ENCODE data around the gene LOX.

Gene LOX

DNA sequence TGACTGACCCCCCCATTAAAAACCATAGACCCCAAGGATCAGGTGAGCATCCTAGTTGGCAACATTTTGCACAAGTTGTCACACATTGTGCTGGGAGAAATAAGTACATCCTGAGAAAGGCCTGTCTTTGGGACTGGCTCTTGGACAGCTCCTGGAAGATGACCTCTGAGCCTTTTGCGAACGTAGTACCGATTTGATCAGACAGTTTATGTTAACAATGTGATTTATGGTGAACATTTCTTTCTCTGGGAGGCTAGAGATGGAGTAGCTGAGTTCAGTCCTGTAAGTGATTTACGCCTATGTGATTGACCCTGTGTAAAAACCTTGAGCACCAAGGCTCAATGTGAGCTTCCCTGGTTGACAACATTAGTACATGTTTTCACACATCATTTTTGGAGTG is 41.7 kb downstream of the LOX start:
- Histone ChIP-seq H3K36me3 (ENCODE audit: insufficient read depth, low read depth, low read length) (peaks cover 4% of the 10 kb centered on the region; the same call in 1 of the 2 replicates), H3K27ac (ENCODE audit: low read length) (no peak overlapping the region), H3K4me1 (ENCODE audit: insufficient read depth, low read length) (no peaks in the 10 kb centered on the region), H3K27me3 (ENCODE audit: insufficient read depth, low read length) (no peaks in the 10 kb centered on the region), H3K4me3 (ENCODE audit: low read length) (no peak overlapping the region), H3K9ac (ENCODE audit: low read depth, low read length) (no peak overlapping the region), H3K9me3 (ENCODE audit: insufficient read depth, low read depth, low read length) (no peaks in the 10 kb centered on the region)

DNA sequence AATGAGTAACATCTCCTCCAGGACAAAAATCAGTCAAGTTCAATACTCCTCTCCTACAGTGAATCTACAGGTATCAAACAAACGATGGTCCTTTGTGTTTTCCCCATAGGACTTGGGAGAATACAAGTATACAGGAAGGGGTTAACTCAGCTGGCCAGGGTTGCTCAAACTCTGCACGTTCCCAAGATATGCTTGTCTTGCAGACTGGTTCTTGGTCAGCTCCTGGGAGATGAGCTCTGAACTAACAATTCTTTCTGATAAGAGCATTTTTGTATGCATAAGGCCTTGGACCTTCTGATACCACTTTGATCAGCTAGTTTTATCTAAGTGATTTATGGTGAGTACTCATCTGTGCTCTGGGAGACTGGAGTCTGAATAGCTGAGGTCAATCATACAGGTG is 42.1 kb downstream of the LOX start:
- no peaks in the 10 kb centered on the region for H3K4me1 ChIP-seq (ENCODE audit: insufficient read depth, low read length)
- no peak overlapping the region for H3K9ac ChIP-seq (ENCODE audit: low read depth, low read length)
- H3K9me3 ChIP-seq (ENCODE audit: insufficient read depth, low read depth, low read length) = no peaks in the 10 kb centered on the region
- H3K4me3 ChIP-seq (ENCODE audit: low read length) = no peak overlapping the region
- H3K27me3 ChIP-seq (ENCODE audit: insufficient read depth, low read length) = no peaks in the 10 kb centered on the region
- H3K36me3 ChIP-seq (ENCODE audit: insufficient read depth, low read depth, low read length) = peaks cover 8% of the 10 kb centered on the region; the same call in 1 of the 2 replicates
- no peak overlapping the region for H3K27ac ChIP-seq (ENCODE audit: low read length)

DNA sequence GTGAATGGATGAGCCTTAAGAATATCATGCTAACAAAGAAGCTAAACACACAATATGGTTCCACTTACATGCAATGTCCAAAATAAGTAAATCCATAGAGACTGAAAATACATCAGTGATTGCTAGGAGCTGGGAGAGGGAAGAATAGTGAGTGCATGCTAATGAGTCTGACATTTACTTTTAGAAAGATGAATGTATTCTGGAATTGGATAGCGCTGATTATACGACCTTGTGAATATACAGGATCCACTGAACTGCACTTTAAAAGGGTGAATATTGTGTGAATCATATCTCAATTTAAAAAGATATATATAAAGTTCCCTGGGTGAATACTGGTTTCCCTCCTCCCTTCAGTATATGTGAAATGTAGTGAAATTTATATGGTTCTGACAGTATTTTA is 46.2 kb downstream of the LOX start:
- H3K27me3 ChIP-seq (ENCODE audit: insufficient read depth, low read length) = no peaks in the 10 kb centered on the region
- H3K27ac ChIP-seq (ENCODE audit: low read length) = no peak overlapping the region
- H3K4me3 ChIP-seq (ENCODE audit: low read length) = no peak overlapping the region
- no peaks in the 10 kb centered on the region for H3K9me3 ChIP-seq (ENCODE audit: insufficient read depth, low read depth, low read length)
- H3K36me3 ChIP-seq (ENCODE audit: insufficient read depth, low read depth, low read length) = peaks cover 20% of the 10 kb centered on the region
- H3K4me1 ChIP-seq (ENCODE audit: insufficient read depth, low read length) = no peaks in the 10 kb centered on the region
- no peak overlapping the region for H3K9ac ChIP-seq (ENCODE audit: low read depth, low read length)

DNA sequence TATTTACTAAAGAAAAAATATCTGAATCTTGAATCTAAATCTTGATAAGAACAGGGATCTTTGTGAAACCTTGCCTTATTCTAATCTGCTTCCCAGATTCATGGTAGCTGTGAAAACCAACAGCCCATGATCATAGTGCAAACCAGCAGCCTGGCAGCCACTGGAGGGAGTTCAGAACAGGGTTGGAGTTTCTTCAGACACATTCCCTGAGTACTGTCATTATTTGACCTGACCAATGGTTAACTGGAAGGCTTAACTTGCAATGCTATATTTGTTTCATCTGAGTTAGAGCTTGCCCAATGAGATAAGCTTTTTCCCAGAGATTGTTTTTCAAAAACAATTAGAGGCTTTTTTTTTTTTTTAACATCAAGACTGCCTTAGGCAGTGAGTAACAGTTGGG is 47.8 kb downstream of the LOX start:
- Histone ChIP-seq H3K9me3 (ENCODE audit: insufficient read depth, low read depth, low read length) (no peaks in the 10 kb centered on the region), H3K4me1 (ENCODE audit: insufficient read depth, low read length) (no peaks in the 10 kb centered on the region), H3K27me3 (ENCODE audit: insufficient read depth, low read length) (no peaks in the 10 kb centered on the region), H3K36me3 (ENCODE audit: insufficient read depth, low read depth, low read length) (peaks cover 20% of the 10 kb centered on the region), H3K9ac (ENCODE audit: low read depth, low read length) (no peak overlapping the region), H3K4me3 (ENCODE audit: low read length) (no peak overlapping the region), H3K27ac (ENCODE audit: low read length) (no peak overlapping the region)

DNA sequence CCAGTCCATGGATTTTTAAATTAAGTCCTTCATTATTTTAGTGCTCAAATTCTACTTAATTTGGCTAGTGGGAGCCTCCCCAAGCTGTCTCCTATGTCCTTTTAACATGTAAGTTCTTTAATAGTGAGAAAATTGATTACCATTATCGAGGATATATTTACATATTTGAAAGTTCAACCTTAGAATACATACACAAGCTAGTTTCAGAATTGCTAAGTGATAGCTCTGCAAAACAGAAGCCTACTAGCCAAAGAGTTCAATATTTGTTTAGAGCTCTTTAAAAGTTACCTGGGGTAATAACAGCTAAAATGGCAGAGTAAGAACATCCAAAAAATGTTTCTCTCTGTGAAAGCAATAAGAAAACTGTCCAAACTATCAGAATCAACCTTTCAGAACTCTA is 48.2 kb downstream of the LOX start:
- H3K27ac ChIP-seq (ENCODE audit: low read length) = no peak overlapping the region
- H3K4me3 ChIP-seq (ENCODE audit: low read length) = no peak overlapping the region
- no peaks in the 10 kb centered on the region for H3K9me3 ChIP-seq (ENCODE audit: insufficient read depth, low read depth, low read length)
- H3K9ac ChIP-seq (ENCODE audit: low read depth, low read length) = no peak overlapping the region
- H3K27me3 ChIP-seq (ENCODE audit: insufficient read depth, low read length) = no peaks in the 10 kb centered on the region
- H3K36me3 ChIP-seq (ENCODE audit: insufficient read depth, low read depth, low read length) = peaks cover 20% of the 10 kb centered on the region
- no peaks in the 10 kb centered on the region for H3K4me1 ChIP-seq (ENCODE audit: insufficient read depth, low read length)

DNA sequence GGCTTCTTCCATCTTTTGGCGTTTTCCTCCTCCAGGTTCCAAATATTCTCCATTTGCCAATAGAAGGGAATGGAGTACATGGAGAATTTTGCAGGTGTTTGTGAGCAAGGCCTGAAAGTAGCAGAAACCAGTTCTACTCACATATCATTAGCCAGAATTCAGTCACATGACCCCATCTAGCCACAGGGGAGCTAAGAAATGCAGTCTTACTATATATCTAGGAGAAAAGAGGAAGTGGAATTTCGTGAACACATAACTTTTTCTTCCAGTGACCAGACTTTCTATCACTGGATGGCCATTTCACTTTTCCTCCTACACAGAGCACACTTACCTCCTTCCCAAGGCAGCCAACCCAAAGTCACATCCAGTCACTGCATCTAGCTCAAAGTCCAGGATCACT is 55.1 kb downstream of the LOX start:
- H3K27me3 ChIP-seq (ENCODE audit: insufficient read depth, low read length) = no peaks in the 10 kb centered on the region
- H3K36me3 ChIP-seq (ENCODE audit: insufficient read depth, low read depth, low read length) = peaks cover 46% of the 10 kb centered on the region
- H3K4me3 ChIP-seq (ENCODE audit: low read length) = no peak overlapping the region
- no peak overlapping the region for H3K27ac ChIP-seq (ENCODE audit: low read length)
- no peaks in the 10 kb centered on the region for H3K9me3 ChIP-seq (ENCODE audit: insufficient read depth, low read depth, low read length)
- H3K9ac ChIP-seq (ENCODE audit: low read depth, low read length) = no peak overlapping the region
- 0 out of 2 replicates have a peak, but pooled peaks cover 2% of the 10 kb centered on the region for H3K4me1 ChIP-seq (ENCODE audit: insufficient read depth, low read length)

DNA sequence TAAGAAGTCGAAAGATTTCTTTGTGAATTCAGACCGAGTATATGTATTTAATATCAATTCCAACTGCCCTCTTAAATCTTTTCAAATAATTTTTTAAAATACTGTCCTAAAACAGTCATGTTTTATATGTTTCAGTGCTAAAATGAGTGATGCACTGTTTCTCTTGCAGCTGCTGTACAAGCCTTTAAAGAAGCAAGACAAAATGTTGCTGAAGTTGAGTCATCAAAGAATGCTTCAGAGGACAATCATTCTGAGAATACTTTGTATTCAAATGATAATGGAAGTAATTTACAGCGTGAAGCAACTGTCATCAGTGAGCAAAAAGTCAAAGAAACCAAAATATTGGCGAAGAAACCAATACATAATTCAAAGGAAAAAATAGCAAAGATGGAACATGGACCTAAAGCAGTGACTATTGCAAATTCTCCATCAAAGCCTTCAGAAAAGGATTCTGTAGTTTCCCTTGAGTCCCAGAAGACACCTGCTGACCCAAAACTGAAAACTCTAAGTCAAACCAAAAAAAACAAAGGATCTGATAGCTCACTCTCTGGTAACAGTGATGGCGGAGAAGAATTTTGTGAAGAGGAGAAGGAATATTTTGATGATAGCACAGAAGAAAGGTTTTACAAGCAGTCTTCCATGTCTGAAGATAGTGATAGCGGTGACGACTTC is 58.0 kb downstream of the LOX start:
- Histone ChIP-seq H3K4me3 (ENCODE audit: low read length) (no peak overlapping the region), H3K36me3 (ENCODE audit: insufficient read depth, low read depth, low read length) (peaks cover 41% of the 10 kb centered on the region)

DNA sequence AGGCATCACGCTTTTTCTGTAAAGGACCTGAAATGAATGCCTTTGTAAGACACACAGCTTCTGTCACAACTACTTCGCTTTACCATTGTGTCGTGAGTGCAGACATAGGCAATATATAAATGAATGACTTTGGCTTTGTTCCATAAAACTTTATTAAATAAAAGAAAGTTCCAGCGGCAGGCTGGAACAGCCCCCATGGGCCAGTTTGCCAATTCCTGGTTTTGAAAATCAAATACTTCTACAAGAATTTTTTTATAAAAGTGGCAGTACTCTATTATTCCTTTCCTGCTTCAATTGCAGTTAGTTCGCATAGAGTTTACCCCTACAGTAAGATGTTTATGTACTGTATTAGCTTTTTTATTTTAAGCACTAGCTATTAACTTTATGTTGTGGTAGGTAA is 62.6 kb downstream of the LOX start:
- Histone ChIP-seq H3K9me3 (ENCODE audit: insufficient read depth, low read depth, low read length) (no peaks in the 10 kb centered on the region), H3K4me3 (ENCODE audit: low read length) (no peak overlapping the region), H3K9ac (ENCODE audit: low read depth, low read length) (no peak overlapping the region)

More for the DNA sequence above, 58.0 kb downstream of the LOX start:
- Histone ChIP-seq H3K27me3 (ENCODE audit: insufficient read depth, low read length) (no peaks in the 10 kb centered on the region), H3K27ac (ENCODE audit: low read length) (no peak overlapping the region), H3K4me1 (ENCODE audit: insufficient read depth, low read length) (0 out of 2 replicates have a peak, but pooled peaks cover 2% of the 10 kb centered on the region), H3K9me3 (ENCODE audit: insufficient read depth, low read depth, low read length) (no peaks in the 10 kb centered on the region), H3K9ac (ENCODE audit: low read depth, low read length) (no peak overlapping the region)

DNA sequence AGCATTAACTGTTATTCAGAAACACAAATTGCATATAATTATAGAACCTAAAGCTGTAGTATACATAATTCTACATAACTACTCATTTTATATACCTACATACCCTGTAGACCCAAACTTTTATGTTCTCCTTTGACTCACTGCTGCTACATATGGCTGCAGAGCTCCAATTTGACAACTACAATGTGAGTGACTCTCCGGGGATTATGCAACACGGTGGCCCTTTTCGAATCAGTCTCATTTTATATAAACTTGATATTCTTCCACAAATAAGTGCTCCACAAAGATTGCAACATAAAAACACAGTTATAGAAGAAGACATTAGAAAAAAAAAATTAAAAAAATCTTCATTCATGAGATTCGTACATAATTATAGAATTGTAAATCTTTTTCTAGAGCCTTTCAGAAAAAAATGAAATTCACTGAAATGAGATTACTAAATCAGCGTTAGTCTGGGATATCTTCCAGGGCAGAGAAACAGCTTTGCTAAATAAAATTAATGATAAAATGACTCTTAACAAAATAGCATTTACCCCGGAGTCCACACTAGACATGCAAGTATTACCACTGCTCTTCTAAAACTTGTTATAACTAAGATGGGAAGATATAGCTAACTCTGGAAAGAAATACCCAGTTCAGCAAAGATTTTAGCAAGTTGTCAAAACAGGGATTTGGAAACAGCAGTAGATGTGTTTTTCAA is 63.7 kb downstream of the LOX start:
- H3K9ac ChIP-seq (ENCODE audit: low read depth, low read length) = no peak overlapping the region

More for the DNA sequence above, 62.6 kb downstream of the LOX start:
- no peaks in the 10 kb centered on the region for H3K27me3 ChIP-seq (ENCODE audit: insufficient read depth, low read length)
- 0 out of 2 replicates have a peak, but pooled peaks cover 2% of the 10 kb centered on the region for H3K4me1 ChIP-seq (ENCODE audit: insufficient read depth, low read length)
- H3K36me3 ChIP-seq (ENCODE audit: insufficient read depth, low read depth, low read length) = peaks cover 7% of the 10 kb centered on the region
- no peak overlapping the region for H3K27ac ChIP-seq (ENCODE audit: low read length)

More for the DNA sequence above, 63.7 kb downstream of the LOX start:
- Histone ChIP-seq H3K9me3 (ENCODE audit: insufficient read depth, low read depth, low read length) (no peaks in the 10 kb centered on the region), H3K4me3 (ENCODE audit: low read length) (no peak overlapping the region), H3K27ac (ENCODE audit: low read length) (no peak overlapping the region), H3K4me1 (ENCODE audit: insufficient read depth, low read length) (no peaks in the 10 kb centered on the region), H3K27me3 (ENCODE audit: insufficient read depth, low read length) (no peaks in the 10 kb centered on the region), H3K36me3 (ENCODE audit: insufficient read depth, low read depth, low read length) (no peaks in the 10 kb centered on the region)
